HepG2 (cell line): Measurements from ENCODE around the gene TNFAIP2. TPM values are rescaled to one million over a fixed set of nuclear protein-coding genes. Genes with fewer than 3 reads are reported as not detected.

Experiments
- ARID5B ChIP-seq: IDR thresholded peaks from 2 replicates; pipeline ENCODE4 v1.4.0; 2020; ENCODE audit warnings: mild to moderate bottlenecking, missing genetic modification reagents
- CHCHD3 ChIP-seq: sonication (generic); formaldehyde crosslinking; IDR thresholded peaks from 2 replicates; pipeline ENCODE4 v1.8.0; 2022; ENCODE audit warnings: mild to moderate bottlenecking, missing genetic modification reagents, moderate library complexity
- ETS1 ChIP-seq: sonication (generic); formaldehyde crosslinking; IDR thresholded peaks from 2 replicates; pipeline ENCODE4 v1.4.0; 2020; ENCODE audit warnings: missing genetic modification reagents
- FOXA3 ChIP-seq: IDR thresholded peaks from 2 replicates; pipeline ENCODE4 v1.6.1; 2016; ENCODE audit warnings: missing genetic modification reagents, missing compliant biosample characterization
- IKZF5 ChIP-seq: IDR thresholded peaks from 2 replicates; pipeline ENCODE4 v1.6.1; 2018; ENCODE audit warnings: missing genetic modification reagents, mild to moderate bottlenecking, missing compliant biosample characterization
- JDP2 ChIP-seq: sonication (generic); formaldehyde crosslinking; IDR thresholded peaks from 2 replicates; pipeline ENCODE4 v1.8.1; 2022; ENCODE audit warnings: missing genetic modification reagents, borderline replicate concordance
- KDM5B ChIP-seq: sonication (generic); formaldehyde crosslinking; IDR thresholded peaks from 2 replicates; pipeline ENCODE4 v1.4.0; 2020; ENCODE audit warnings: missing genetic modification reagents, mild to moderate bottlenecking, borderline replicate concordance
- MAFK ChIP-seq, 2 experiments: IDR thresholded peaks in 1 of 2; conservative IDR thresholded peaks in 1 of 2; 2 replicates each; pipeline ENCODE4 v1.6.1; 2011; ENCODE audit warnings: improper control_type of control experiment in 2 of 2, low read length in 2 of 2
- MXD4 ChIP-seq: IDR thresholded peaks from 2 replicates; pipeline ENCODE4 v1.6.1; 2016; ENCODE audit warnings: mild to moderate bottlenecking, missing biosample characterization, missing genetic modification reagents
- PAXIP1 ChIP-seq: sonication (generic); formaldehyde crosslinking; conservative IDR thresholded peaks from 2 replicates; pipeline ENCODE4 v1.4.0; 2020; ENCODE audit warnings: mild to moderate bottlenecking, missing genetic modification reagents, moderate library complexity
- RORA ChIP-seq: sonication (generic); formaldehyde crosslinking; IDR thresholded peaks from 2 replicates; pipeline ENCODE4 v1.5.0; 2020; ENCODE audit warnings: mild to moderate bottlenecking, missing genetic modification reagents, moderate library complexity
- ZC3H4 ChIP-seq: sonication (generic); formaldehyde crosslinking; IDR thresholded peaks from 2 replicates; pipeline ENCODE4 v1.4.0; 2020; ENCODE audit warnings: missing genetic modification reagents, borderline replicate concordance
- ZFP62 ChIP-seq: sonication (generic); formaldehyde crosslinking; IDR thresholded peaks from 2 replicates; pipeline ENCODE4 v1.4.0; 2020; ENCODE audit warnings: missing genetic modification reagents
- ZFP82 ChIP-seq: sonication (generic); formaldehyde crosslinking; IDR thresholded peaks from 2 replicates; pipeline ENCODE4 v1.5.1; 2020; ENCODE audit warnings: mild to moderate bottlenecking, missing genetic modification reagents, borderline replicate concordance
- ZNF180 ChIP-seq: sonication (generic); formaldehyde crosslinking; IDR thresholded peaks from 2 replicates; pipeline ENCODE4 v1.4.0; 2020; ENCODE audit warnings: low read depth, missing genetic modification reagents, borderline replicate concordance
- ZNF207 ChIP-seq: fragments of 450-650 bp; IDR thresholded peaks from 2 replicates; pipeline ENCODE4 v1.6.1; 2016; ENCODE audit warnings: antibody characterized with exemption, borderline replicate concordance
- ZNF256 ChIP-seq: sonication (generic); formaldehyde crosslinking; conservative IDR thresholded peaks from 2 replicates; pipeline ENCODE4 v1.4.0; 2020; ENCODE audit warnings: missing genetic modification reagents
- ZNF816 ChIP-seq: sonication (generic); formaldehyde crosslinking; IDR thresholded peaks from 2 replicates; pipeline ENCODE4 v1.8.0; 2022; ENCODE audit warnings: missing genetic modification reagents, mild to moderate bottlenecking, borderline replicate concordance
- ZSCAN29 ChIP-seq: sonication (generic); formaldehyde crosslinking; conservative IDR thresholded peaks from 2 replicates; pipeline ENCODE4 v1.4.0; 2020; ENCODE audit warnings: mild to moderate bottlenecking, missing genetic modification reagents
- polyA plus RNA-seq, 8 experiments: library from polyadenylated mRNA; depleted of rRNA in 3 of 8; stranded (reverse) in 7 of 8; unstranded in 1 of 8; fragments of >200 nt; fragmentation: Illumina TruSeq in 4 of 8; extraction: Trizol in 4 of 8; gene quantifications; 2 replicates each; pipeline versions ENCODE4 v1.2.1 to v1.2.3, GENCODE V29; 2011 to 2016; ENCODE audit warnings: low read depth in 4 of 8, missing spikeins in 1 of 8, mixed read lengths in 1 of 8; ENCODE audit not compliant: insufficient read depth in 1 of 8
- total RNA-seq, 5 experiments: library from RNA; depleted of rRNA; stranded (reverse); fragments of >200 nt; fragmentation: Illumina TruSeq; extraction: Trizol; gene quantifications; 2 replicates each; pipeline ENCODE4 v1.2.3, GENCODE V29; 2016; ENCODE audit warnings: low read depth in 1 of 5

The TNFAIP2 gene
- total and polyA plus RNA-seq, 2 of the 13 experiments (the other 11 are each of a cell fraction or from before 2014, with no cell fraction given) = 0.46 to 1.5 TPM

GRCh38 chr14:103100281-103101121 lies 22.8 kb upstream of the TNFAIP2 start (continued):
- TF ChIP-seq PAXIP1 (CRISPR knock-in tag) (peak; percentile 95), ZFP62 (no peak), ETS1 (CRISPR knock-in tag) (no peak), ZNF207 (no peak), JDP2 (CRISPR knock-in tag) (no peak), MAFK (conservative IDR thresholded peaks at IDR 0.05 in 1 of 2, IDR thresholded peaks at IDR 0.05 in 1 of 2; ENCODE audit: low read length in 2 of 2) (no peak), ZFP82 (no peak), ZNF816 (CRISPR knock-in tag) (no peak), CHCHD3 (no peak), IKZF5 (peak; percentile 43; the same call in 1 of the 2 replicates), FOXA3 (CRISPR knock-in tag) (peak; percentile 85), ARID5B (CRISPR knock-in tag) (peak; percentile 93), ZNF256 (no peak), MXD4 (peak; percentile 87), KDM5B (CRISPR knock-in tag) (no peak; the same call in 1 of the 2 replicates), ZC3H4 (CRISPR knock-in tag) (no peak), RORA (no peak), ZNF180 (CRISPR knock-in tag) (no peak), ZSCAN29 (CRISPR knock-in tag) (peak; percentile 87; the same call in 1 of the 2 replicates)
